Kidney (tissue), 14 donors: Measurements from ENCODE around the gene TSC22D3. TPM values are rescaled to one million over a fixed set of nuclear protein-coding genes. Genes with fewer than 3 reads are reported as not detected.

ENCODE experiments used
- DNase-seq, 5 donors: peaks; one replicate each; pipeline ENCODE4 v3.0.0-alpha.2; 2013 to 2020
- FAIRE-seq: peaks from 2 replicates; lab custom pipeline; 2012; peaks lifted over from hg19 to GRCh38; lab: Jason Lieb, UNC
- H3K27ac ChIP-seq, 2 donors: one replicate each; pipeline ENCODE4 v1.7.0; 2013; ENCODE audit warnings: low read depth in 2 of 2, low read length in 2 of 2, inconsistent platforms in 1 of 2
- H3K27me3 ChIP-seq: one replicate; pipeline ENCODE4 v1.7.1; 2013; ENCODE audit warnings: low read length, inconsistent platforms; ENCODE audit not compliant: control insufficient read depth, insufficient read depth
- H3K36me3 ChIP-seq, 3 donors: one replicate each; pipeline versions ENCODE4 v1.7.0 to v1.7.1; 2013; ENCODE audit warnings: low read length in 3 of 3, control low read depth in 1 of 3, inconsistent platforms in 1 of 3; ENCODE audit not compliant: insufficient read depth in 3 of 3, control insufficient read depth in 2 of 3
- H3K4me1 ChIP-seq, 3 donors: one replicate each; pipeline versions ENCODE4 v1.7.0 to v1.7.1; 2013; ENCODE audit warnings: low read length in 3 of 3, inconsistent platforms in 1 of 3, low read depth in 1 of 3; ENCODE audit not compliant: control insufficient read depth in 2 of 3, insufficient read depth in 2 of 3
- H3K4me3 ChIP-seq, 3 donors: one replicate each; pipeline versions ENCODE4 v1.7.0 to v1.8.1; 2013; ENCODE audit warnings: low read length in 3 of 3, control low read depth in 1 of 3, inconsistent platforms in 1 of 3
- H3K9ac ChIP-seq, 3 donors: one replicate each; pipeline versions ENCODE4 v1.7.0 to v1.7.1; 2013; ENCODE audit warnings: low read length in 3 of 3, control low read depth in 1 of 3, inconsistent platforms in 1 of 3
- H3K9me3 ChIP-seq, 3 donors: one replicate each; pipeline versions ENCODE4 v1.7.0 to v1.7.1; 2013; ENCODE audit warnings: low read length in 3 of 3, control low read depth in 1 of 3, inconsistent platforms in 1 of 3; ENCODE audit not compliant: control insufficient read depth in 2 of 3, insufficient read depth in 1 of 3
- CTCF ChIP-seq: IDR thresholded peaks from 3 replicates; pipeline ENCODE4 v1.5.1; 2012; ENCODE audit warnings: mild to moderate bottlenecking, moderate library complexity, borderline replicate concordance; ENCODE audit not compliant: insufficient read depth; ENCODE audit errors: extremely low read depth
- intact Hi-C: fragments of 100-400 bp; cut with DNase I; formaldehyde crosslinking; loops from one replicate; pipeline ENCODE4 v1.11.1; 2022
- polyA plus RNA-seq: library from polyadenylated mRNA; stranded (reverse); fragments of 350-450 nt; fragmentation: Illumina TruSeq; extraction: RNeasy Lipid Tissue Mini Kit (QIAGEN cat#74804); gene quantifications from one replicate; pipeline ENCODE4 v1.2.3, GENCODE V29; 2014; ENCODE audit warnings: low read depth, low replicate concordance; ENCODE audit not compliant: insufficient read depth
- total RNA-seq: library from RNA; stranded (reverse); fragmentation: NEBNext Ultra II Directional; extraction: Animal tissue kit (Norgen Biotek cat#: 25700); gene quantifications from one replicate; pipeline ENCODE4 v1.2.1, GENCODE V29; 2021
- donor health status: control.
- donor health status: control.
- donor health status: control.
- donor health status: control.
- donor health status: control.
- donor health status: DM: yes; HTN: yes; CAD: no.
- donor health status: Normal renal cell carcinoma (clear cell type).

Gene TSC22D3
- total and polyA plus RNA-seq, 2 donors from 2014 or later = 160 to 320 TPM

- FAIRE-seq = no peak
- no peak for DNase-seq
- TF ChIP-seq CTCF = no peak
Measured at GRCh38 chrX:107683124-107683895, 92.3 kb downstream of the TSC22D3 start.

GRCh38 chrX:107682256-107682655 lies 93.3 kb downstream of the TSC22D3 start:
- H3K36me3 ChIP-seq = no peaks in the 10 kb centered on the region
- H3K4me3 ChIP-seq = no peak overlapping the region
- H3K27me3 ChIP-seq = no peaks in the 10 kb centered on the region
- no peak overlapping the region for H3K27ac ChIP-seq
- no peak for TF ChIP-seq CTCF
- DNase-seq (no peak), FAIRE-seq (no peak)
- no peaks in the 10 kb centered on the region for H3K9me3 ChIP-seq
- peaks cover 0 to 45% (median 37%) of the 10 kb centered on the region in 3 donors for H3K4me1 ChIP-seq
- intact Hi-C loops = no loop called here
- no peak overlapping the region for H3K9ac ChIP-seq

More at GRCh38 chrX:107683124-107683895, 92.3 kb downstream of the TSC22D3 start:
- Histone ChIP-seq H3K9me3 (no peaks in the 10 kb centered on the region), H3K4me1 (peaks cover 0 to 39% (median 34%) of the 10 kb centered on the region in 3 donors), H3K27me3 (no peaks in the 10 kb centered on the region), H3K4me3 (no peak overlapping the region), H3K27ac (peak overlapping the region in 1 of 2 donors; percentile 76), H3K9ac (peak overlapping the region in 1 of 3 donors; percentile 5), H3K36me3 (no peaks in the 10 kb centered on the region)
- intact Hi-C loops = no loop called here

- Histone ChIP-seq H3K4me1 (peaks cover 5 to 35% (median 27%) of the 10 kb centered on the region in 3 donors), H3K4me3 (no peak overlapping the region), H3K9me3 (no peaks in the 10 kb centered on the region), H3K27me3 (peaks cover 2% of the 10 kb centered on the region), H3K36me3 (no peaks in the 10 kb centered on the region), H3K9ac (no peak overlapping the region), H3K27ac (no peak overlapping the region)
- no peak for TF ChIP-seq CTCF
- intact Hi-C loops = no loop called here
- DNase-seq = peak in 1 of 5 donors; percentile 87
- no peak for FAIRE-seq
Measured at GRCh38 chrX:107678957-107679740, 96.4 kb downstream of the TSC22D3 start.
